Activated naive CD4-positive, alpha-beta T cell treated with Interleukin-2 at 50 U/mL for 16 hours (primary cell): ENCODE results near the gene RASSF4.

ENCODE experiments used
- DNase-seq: peaks from one replicate; pipeline ENCODE4 v3.0.0-alpha.2; 2020

RASSF4 gene

DNA sequence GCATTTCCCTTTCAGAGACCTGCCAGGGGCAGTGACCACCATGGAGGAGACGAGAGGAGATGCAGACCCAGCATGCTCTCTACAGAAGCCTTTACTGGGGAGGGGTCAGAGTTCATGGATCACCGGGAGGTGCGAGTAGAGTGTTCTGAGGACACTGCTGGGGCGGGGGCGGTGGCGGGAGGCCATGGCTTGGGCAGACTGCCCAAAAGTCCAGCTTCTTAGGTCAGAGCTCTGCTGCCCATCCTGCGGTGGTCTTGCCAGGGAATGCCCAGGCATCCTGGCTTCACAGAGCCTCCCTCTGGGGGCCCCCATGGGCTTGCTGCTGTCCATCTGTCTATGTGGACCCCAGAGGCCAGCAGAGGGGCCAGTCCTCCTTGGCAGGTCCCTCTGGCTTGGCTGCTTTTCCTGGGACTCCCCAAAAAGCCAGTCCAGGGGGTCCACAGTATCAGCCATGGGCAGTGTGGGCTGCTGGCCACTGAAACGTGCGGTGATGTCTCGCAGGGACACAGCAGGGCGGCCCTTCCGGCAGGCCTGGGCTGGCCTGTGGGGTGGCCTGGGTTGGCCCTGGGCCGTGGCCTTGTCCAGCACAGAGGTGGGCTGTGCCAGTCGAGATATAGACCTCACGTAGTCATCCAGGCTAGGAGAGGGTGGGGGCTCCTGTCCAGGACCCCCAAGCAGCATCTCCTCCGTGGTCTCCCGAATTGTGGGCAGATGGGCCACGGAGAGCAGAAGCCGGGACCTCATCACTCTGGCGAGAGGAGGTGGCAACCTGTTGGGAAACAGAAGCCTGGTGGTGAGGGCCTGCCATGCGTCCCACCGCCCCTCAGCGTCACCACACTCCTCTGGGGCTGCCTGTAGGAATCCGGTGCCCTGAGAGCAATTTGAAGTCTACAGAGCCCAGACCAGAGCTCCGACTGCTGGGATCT, 17.9 kb downstream of the RASSF4 start:
- no peak for DNase-seq

DNA sequence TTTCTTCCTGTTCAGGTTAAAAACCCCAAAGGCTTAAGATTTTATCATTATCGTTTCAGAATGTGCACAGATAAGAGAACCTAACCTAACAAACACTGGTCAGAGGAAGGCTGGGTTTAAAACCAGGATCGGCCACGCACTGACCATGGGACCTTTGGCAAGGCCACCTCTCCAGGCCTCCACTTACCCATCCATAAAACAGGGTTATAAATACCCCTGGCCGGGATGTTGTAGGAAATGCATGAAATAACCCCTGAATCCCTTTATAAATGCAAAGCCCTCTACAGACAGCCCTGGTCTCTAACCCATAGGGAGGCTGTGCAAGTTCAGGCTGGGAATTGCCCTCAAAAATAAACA, 18.6 kb downstream of the RASSF4 start:
- DNase-seq = no peak

DNA sequence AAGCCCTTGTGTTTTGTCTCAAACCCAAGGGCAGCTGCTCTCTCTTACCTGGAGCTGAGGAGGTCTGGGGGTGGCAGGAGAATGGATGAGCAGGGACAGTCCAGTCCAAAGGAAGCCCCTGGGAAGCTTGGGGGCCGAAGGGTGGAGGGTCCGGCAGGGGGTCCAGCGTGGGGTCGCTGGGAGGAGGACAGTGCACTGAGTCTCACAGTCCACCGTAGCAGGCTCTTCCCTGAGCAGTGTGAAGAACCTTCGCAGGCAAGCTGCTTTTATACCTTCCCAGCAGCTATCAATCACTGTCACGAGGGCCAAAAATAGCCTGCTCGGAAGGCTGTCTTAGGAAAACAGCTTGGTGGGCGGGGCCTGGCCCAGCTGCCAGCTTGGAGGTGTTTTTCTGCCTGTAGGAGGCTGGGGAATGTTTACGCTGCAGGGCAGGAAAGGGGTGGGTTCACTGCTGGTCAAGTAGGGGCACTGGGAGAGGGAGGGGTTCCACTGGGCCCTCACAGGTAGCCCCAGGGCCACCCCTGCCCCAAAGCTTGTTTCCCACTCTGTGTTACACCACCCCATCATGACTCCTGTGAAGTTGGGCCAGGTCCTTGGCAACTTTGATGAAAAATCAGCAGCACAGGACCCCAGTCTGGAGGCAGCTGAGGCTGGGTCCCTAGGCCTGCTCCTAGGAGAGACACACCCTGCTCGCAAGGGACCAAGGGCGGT, 19.1 kb downstream of the RASSF4 start, which contains the start of gene DEPP1:
DEPP1 (minus strand) TSS at position 240 of the 711 bp plus-strand sequence. CDS start 779 bp downstream, outside the sequence.
- DNase-seq = no peak

DNA sequence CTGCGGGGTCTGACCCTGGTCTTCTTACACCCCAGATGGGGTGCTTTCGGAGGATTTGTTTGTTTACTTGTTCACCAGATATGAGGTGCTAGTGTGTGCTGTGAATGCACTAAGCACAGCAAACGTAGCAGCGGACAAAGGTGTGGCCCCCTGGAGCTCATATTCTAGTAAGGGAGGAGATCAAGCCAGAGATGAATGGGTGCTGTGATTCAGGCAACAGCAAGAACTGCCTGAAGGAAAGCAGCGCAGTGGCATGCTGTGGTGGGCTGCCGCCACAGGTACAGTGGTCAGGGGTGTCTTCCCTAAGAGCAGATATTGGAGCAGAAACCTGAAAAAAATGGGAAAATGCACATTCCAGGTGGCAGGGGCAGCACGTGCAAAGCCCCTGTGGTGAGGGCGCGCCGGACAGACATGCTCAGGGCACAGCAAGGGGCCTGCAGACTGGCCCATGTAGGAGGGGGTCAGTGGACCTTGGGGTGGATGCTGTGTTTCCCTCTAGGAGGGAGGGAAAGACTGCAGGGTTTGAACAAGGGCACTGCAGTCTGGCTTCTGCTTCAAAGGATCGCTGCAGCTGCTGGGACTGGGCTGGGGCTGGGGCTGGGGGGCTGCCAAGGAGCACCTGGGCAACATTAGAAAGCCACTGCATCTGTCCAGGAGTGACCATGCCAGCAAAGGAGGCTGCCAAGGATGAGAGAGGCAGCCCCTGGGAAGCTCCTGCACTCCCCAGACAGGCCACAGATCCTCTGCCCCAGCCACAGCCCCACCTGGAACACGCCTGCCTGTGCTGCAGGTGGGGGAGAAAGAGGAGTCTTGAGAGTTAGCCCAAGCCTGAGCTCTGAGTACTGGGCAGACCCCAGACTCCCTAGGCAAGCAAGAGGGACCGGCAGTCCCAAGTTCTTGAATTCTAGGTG, 19.9 kb downstream of the RASSF4 start:
- DNase-seq = no peak

DNA sequence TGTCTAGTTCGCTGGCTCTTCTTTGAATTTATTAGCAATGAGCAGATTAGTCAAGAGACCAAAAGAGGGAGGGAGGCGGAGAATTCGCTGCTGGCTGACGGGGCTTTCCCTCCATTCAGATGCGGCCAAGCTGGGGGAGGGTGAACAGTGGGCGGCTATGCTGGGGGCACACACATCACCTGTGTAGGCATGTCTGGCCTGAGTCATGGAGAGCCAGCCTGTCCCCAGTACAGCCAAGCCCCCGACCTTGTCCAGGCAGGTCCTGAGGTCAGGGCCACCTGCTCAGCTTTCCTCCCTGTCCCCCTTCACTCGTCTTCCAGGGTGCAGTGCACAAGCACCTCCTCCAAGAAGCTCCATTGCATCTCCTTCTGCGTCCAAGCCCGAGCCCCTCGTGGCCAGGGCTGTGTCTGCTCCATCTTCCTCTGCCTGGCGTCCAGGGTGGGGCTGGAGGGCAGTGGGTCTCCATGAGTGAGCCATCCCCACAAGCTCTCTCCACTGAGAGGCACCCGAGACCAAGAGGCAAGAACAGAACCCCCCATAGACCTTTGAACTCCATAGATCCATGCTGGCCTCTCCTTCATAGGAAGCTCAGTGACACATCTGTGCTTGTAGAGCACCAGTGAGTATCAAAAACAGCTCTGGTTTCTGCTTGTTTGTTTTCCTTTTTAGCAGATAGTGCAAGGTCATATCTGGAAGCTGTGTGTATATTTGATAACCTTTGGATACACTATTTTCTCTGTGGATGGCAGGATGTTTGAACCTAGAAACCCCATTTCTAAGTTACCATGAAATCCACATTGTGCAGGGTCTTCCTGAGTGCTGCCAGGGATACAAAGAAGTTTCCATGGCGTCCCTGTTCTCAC, 20.9 kb downstream of the RASSF4 start:
- no peak for DNase-seq

DNA sequence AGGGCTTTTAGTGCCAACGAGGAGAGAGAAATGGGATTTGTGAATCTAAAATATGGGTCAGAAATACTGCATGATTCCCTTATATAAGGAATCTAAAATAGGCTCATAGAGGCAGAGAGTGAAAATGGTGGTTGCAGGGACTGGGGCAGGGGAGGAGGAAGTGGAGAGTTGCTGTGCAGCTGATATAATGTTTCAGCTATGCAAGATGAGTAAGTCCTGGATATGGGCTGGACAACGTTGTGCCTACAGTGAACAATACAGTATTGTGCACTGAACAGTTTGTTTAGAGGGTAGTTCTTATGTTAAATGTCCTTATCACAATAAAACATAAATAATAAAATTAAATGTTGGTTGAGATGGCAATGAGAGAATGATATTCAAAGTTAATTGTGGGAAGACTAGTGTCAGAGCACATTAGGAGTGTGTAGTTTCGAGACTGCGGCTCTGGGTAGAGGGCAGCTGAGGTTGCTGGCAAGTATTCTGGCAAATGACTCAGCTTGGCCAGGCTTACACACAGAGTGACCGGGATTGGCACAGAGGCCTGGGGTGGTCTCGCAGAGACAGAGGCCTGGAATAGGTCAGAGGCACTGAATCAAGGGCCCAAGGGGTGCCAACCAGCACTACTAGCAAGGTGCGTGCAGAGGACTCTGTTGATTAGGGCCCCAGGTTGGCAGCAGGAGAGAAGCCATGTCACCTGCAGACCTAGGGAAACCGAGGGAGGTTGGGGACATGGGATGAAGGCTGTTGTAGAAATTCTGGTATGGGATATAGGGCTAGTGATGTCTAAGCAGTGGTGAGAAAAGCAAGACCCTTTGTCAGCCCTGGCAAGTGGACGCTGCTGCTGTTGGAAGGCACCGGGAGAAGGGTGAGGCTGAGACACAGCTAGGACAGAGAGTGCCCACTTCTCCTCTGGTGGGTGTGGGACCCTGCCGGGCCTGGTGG, 21.8 kb downstream of the RASSF4 start:
- no peak for DNase-seq

DNA sequence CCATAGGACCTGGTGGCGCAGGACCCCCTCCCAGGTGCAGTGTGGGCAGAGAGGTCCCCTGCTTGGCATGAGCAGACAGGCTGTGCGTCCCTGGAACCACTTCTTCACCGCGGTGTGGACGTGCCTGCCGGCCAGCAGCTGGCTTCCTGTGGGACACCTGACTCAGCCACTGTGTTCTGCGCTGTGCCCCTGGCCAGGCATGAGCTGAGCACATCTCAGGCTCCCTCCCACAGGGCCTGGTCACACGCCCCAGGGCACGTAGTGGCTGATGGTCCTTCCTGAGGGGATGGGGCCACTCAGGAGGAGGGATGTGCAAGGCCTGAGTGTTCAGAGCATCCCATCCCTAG, 22.5 kb downstream of the RASSF4 start:
- DNase-seq = no peak

DNA sequence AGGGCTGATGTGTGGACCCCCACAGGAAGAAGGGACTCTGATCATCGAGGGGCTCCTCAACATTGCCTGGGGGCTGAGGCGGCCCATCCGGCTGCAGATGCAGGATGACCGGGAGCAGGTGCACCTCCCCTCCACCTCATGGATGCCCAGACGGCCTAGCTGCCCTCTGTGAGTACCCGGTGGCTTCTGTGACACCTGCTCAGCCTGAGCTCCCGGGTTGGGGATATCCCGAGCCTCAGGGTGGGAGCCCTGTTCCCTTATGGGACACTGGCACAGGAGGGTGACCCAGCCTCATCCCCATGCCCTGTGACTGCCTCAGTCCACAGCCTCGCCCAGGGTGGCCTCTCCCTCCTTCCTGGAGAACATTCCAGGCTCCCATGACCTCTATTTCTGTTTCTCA, 22.9 kb downstream of the RASSF4 start:
- DNase-seq = no peak

DNA sequence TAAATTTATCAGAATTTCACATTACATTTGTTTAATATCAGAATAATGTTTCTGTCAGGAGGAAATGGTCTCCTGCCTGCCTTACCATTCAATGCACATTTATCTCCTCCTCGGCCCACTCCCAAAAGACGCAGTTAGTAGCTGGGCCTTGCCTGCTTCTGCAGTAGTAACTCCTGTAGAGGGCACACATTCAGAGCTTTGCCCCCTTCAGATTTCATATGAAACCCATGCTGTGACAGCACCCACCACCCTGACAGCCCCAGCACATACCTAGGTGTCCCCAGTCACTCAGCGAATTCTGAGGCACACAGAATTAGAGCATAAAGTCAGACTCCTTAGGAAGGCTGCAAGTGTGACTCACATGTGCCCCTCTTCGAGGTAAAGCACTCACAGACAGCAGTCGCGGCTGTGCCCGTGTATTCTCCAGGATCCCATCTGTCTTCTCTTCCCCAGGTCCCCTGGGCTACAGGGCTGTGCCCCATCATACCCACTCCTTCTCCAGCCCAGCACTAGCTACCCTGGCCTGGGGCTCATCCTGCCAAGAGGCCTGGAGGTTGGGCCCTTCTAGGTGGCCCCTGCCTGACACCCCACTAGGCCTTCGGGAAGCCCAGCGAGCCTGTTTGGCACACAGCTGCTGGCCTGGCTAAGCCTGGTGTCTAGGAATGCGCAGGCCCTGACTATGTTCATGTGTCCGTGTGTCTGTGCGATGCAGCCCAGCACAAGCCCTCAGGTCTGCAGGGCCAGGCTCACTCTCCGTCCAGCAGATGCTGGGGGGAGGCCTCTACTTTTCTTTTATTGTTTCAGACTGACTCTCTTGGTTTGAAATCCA, 23.7 kb downstream of the RASSF4 start:
- no peak for DNase-seq

DNA sequence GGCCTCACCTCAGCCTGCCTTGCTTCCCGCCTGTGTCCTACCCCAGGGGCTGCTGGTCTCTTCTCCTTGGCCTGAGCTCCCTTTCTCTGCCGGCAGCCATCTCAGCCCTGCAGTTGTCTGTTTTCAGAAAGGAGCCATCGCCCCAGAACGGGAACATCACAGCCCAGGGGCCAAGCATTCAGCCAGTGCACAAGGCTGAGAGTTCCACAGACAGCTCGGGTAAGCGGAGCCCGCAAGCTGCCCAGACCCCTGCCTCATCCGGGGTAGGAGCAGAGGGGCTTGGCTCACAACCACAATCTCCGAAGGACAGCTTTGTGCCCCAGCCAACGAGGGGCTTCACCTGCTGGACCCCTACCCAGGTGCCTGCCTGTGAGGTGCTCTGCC, 24.3 kb downstream of the RASSF4 start:
- DNase-seq = no peak

DNA sequence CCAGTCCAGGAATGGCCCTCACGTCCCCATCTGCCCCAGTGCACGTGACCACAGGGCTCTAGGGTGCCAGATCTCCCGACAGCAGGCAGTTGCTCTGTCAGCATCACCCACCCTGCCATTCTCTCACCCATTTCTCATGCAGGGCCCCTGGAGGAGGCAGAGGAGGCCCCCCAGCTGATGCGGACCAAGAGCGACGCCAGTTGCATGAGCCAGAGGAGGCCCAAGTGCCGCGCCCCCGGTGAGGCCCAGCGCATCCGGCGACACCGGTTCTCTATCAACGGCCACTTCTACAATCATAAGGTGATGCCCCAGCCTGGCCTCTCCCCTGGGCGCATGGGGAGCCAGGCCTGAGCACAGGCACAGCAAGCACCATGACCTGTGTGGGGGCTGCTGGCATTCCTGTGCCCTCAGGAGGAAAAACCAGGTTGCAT, 25.1 kb downstream of the RASSF4 start:
- no peak for DNase-seq

DNA sequence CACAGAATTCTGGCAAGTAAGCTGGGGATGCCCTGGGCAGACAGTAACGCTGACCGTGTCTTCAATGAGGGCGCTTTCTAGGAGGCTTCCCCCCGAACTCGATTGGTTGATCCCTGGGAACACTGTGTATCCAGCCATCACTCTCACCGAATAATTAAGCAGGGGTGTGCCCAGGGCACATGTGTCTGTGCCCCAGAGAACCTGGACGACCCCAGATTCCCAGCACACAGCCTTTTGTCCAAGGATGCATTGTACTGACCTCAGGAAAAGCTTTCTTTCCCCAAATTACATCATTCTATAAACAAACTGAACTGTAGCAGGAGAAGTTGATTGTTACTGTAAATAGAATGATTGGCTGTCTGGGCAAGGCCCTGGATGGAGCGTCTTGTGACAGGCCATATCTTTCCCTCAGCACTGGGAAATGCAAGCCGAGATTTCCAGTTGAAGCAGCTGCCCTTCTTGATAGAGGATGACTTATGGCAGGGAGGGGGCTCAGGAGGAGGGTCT, 25.6 kb downstream of the RASSF4 start:
- no peak for DNase-seq

DNA sequence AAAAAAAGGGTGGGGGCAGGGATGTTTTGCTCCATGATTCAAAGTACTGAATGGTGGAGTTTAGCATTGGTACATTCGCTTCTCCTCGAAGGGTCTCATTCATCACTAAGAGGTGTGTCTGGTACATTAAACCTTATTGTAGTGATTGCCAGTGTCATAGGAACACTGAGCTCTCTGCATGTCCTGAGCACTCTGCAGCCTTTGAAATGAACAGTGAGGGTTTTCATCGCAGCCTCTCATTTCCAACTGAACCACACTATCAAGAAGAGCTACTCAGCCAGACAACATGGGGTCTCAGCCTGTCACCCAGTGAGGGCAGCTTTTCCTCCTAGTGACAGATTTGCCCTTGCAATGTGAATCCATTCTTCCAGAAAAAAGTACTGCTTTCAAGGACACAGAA, 26.6 kb downstream of the RASSF4 start:
- DNase-seq = no peak

DNA sequence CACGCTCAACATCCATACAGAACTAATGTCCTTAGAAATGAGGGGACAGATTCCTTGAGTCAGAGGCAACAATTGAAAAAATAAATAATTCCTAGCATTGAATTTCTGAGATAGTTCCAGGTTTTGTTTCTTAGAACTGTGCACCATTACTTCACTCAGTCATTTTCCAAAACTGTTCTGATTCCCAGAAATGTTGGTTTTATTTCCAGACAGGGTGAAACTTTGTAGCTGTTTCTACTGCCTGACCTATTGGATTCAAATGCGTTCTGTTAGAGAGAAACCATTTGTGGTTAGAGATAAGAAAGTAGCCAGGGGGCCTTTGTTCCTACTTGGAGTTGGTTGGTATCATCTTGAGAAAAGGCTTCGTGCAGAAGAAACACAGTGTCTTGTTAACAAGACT, 27.1 kb downstream of the RASSF4 start:
- DNase-seq = no peak

DNA sequence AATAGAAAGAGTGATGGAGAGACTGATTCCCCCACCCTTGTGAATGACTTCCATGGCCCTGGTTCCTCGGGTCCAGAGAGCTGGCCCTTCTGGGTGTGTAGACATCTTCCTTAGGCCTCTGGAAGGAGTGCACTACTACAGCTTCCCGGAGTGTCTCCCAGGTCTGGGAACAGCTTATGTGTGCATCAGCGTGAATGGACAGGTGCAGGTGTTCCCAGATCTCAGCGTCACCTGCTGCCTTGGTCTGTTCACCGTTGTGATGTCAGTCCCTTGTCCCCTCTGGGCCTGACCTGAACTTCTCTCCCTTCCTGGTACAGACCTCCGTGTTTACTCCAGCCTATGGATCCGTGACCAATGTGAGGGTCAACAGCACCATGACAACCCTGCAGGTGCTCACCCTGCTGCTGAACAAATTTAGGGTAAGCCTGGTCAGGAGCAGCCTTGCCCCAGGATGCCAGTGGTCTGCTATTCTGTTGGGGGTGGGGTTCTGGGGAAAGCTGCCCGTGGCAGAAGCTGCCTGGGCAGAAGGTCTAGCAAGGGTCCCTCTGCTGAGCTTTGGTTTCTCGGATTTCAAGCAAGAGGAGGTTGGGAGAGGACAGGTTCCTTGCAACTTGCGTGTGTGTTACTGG, 29.5 kb downstream of the RASSF4 start:
- no peak for DNase-seq

DNA sequence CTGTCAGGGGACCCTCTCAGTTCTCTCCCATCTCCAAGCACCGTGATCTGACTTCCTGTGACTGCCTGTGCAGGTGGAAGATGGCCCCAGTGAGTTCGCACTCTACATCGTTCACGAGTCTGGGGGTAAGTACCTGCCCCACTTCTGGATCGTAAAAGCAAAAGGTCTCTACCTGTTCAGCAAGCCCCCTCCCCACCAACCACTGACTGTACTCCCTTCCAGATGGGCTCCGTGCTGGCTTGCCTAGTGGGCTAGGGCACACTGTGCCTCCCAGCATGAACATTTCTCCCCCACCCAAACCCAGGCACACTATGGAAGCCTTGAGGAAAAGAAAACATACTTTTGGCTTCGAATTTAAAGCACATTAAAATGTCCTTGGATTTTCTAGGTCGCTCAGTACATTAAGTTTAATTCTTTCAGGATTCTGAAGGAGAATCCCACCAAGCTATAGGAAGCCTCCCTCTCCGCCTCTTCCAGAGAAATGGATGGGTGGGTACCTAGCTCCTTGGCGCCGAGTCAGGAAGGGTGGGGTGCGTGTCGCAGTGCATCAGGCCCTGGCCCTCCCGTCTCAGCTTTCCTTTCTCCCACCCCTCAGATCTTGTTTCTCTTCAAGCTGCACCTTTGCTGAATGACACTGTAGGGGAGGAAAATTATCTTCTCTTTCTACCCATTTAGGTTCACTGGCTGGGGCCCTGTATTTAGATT, 30.1 kb downstream of the RASSF4 start:
- no peak for DNase-seq

DNA sequence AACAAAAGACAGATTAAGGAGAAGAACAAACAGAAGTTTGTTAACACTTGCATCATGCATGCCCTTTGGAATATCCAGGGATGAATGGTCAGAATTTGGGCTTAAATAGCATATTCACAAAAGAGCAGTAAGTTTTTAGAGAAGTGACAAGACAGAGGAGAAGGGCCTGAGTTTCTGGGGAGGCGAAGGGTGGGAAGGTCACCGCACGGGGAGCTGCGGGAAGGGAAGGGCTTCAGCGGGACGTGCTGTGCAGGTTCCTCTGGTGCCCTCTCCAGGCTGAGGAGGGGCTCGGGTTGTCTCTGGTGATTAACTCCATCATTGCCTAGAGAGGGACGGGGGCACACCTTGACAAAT, 30.7 kb downstream of the RASSF4 start:
- no peak for DNase-seq

DNA sequence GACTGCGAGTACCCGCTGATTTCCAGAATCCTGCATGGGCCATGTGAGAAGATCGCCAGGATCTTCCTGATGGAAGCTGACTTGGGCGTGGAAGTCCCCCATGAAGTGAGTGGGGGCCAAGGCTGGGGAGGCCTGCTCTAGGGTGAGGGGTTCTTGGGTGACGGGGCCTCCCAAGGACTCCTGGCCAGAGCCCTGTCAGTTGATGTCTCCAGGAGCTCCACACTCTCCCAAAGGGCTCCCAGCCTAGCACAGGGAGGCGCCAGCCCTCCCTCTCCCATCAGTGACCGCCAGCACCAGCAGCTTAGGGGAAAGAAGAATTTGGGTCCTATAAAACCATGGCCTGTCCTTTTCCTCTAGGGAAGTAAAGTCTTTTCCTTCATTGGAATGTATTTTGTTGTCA, 31.4 kb downstream of the RASSF4 start:
- no peak for DNase-seq

DNA sequence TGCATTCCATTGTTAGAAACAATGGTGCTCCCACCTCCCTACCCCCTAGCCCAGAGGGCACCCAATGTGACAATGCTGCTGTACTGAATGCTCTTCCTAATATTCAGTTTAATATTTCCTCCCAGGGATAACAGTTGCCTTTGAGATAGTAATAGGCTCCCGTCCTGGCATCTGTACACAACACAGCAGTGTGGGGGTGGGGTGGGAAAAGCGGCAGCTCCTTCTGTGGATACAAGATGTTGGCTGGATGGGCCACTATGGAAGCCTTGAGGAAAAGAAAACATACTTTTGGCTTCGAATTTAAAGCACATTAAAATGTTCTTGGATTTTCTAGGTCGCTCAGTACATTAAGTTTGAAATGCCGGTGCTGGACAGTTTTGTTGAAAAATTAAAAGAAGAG, 32.0 kb downstream of the RASSF4 start:
- DNase-seq = no peak
